H7 (cell line): ENCODE results near the gene FGF14. TPM values are rescaled to one million over a fixed set of nuclear protein-coding genes. Genes with fewer than 3 reads are reported as not detected.
A peak's percentile ranks its signal among the peaks of the same experiment; 100 is the strongest.

Experiments used
- DNase-seq: peaks from one replicate; pipeline ENCODE4 v3.0.0; 2012
- H3K27me3 ChIP-seq: 2 replicates; pipeline ENCODE4 v1.6.0; 2011; ENCODE audit warnings: mild to moderate bottlenecking, low read length; ENCODE audit not compliant: control insufficient read depth, insufficient read depth
- H3K36me3 ChIP-seq: replicated peaks from 2 replicates; pipeline ENCODE4 v1.5.1; 2011; ENCODE audit warnings: low read length; ENCODE audit not compliant: control insufficient read depth, insufficient read depth
- H3K4me3 ChIP-seq: 2 replicates; pipeline ENCODE4 v1.5.1; 2011; ENCODE audit warnings: low read depth, mild to moderate bottlenecking, control low read depth, low read length, moderate library complexity; ENCODE audit not compliant: insufficient read depth
- total RNA-seq: library from RNA; depleted of rRNA; stranded (reverse); fragments of >200 nt; shearing (Covaris generic); gene quantifications from 2 replicates; pipeline ENCODE4 v1.2.3, GENCODE V29; 2014

The FGF14 gene
- total RNA-seq, 1 experiment from 2014 or later = 0.73 TPM

- no peak for DNase-seq
- H3K27me3 ChIP-seq = no peaks in the 10 kb centered on the region
- no peaks in the 10 kb centered on the region for H3K36me3 ChIP-seq
- no peak overlapping the region for H3K4me3 ChIP-seq
Measured at GRCh38 chr13:102000764-102001163, 401.1 kb downstream of the FGF14 start.

- DNase-seq = no peak
- no peaks in the 10 kb centered on the region for H3K36me3 ChIP-seq
Measured at GRCh38 chr13:101998129-101998528, 403.7 kb downstream of the FGF14 start.

GRCh38 chr13:101996954-101997353 lies 404.9 kb downstream of the FGF14 start:
- Histone ChIP-seq H3K36me3 (no peaks in the 10 kb centered on the region), H3K4me3 (no peak overlapping the region), H3K27me3 (no peaks in the 10 kb centered on the region)
- DNase-seq = no peak

More at GRCh38 chr13:101998129-101998528, 403.7 kb downstream of the FGF14 start:
- Histone ChIP-seq H3K4me3 (no peak overlapping the region), H3K27me3 (no peaks in the 10 kb centered on the region)

- H3K4me3 ChIP-seq = no peak overlapping the region
- DNase-seq = no peak
- H3K36me3 ChIP-seq = no peaks in the 10 kb centered on the region
- H3K27me3 ChIP-seq = no peaks in the 10 kb centered on the region
Measured at GRCh38 chr13:101989798-101990350, 412.0 kb downstream of the FGF14 start.

GRCh38 chr13:101988140-101988539 lies 413.7 kb downstream of the FGF14 start:
- H3K4me3 ChIP-seq = no peak overlapping the region
- H3K36me3 ChIP-seq = no peaks in the 10 kb centered on the region
- H3K27me3 ChIP-seq = no peaks in the 10 kb centered on the region
- DNase-seq = no peak

GRCh38 chr13:101986316-101986715 lies 415.5 kb downstream of the FGF14 start:
- Histone ChIP-seq H3K27me3 (no peaks in the 10 kb centered on the region), H3K36me3 (no peaks in the 10 kb centered on the region), H3K4me3 (no peak overlapping the region)
- no peak for DNase-seq

- no peaks in the 10 kb centered on the region for H3K27me3 ChIP-seq
- H3K4me3 ChIP-seq = no peak overlapping the region
- DNase-seq = no peak
- H3K36me3 ChIP-seq = no peaks in the 10 kb centered on the region
Measured at GRCh38 chr13:101985321-101985720, 416.5 kb downstream of the FGF14 start.

- no peaks in the 10 kb centered on the region for H3K36me3 ChIP-seq
- no peak for DNase-seq
- no peaks in the 10 kb centered on the region for H3K27me3 ChIP-seq
Measured at GRCh38 chr13:101982903-101983302, 418.9 kb downstream of the FGF14 start.

GRCh38 chr13:101979825-101980224 lies 422.0 kb downstream of the FGF14 start:
- DNase-seq = no peak
- H3K36me3 ChIP-seq = no peaks in the 10 kb centered on the region
- no peak overlapping the region for H3K4me3 ChIP-seq
- no peaks in the 10 kb centered on the region for H3K27me3 ChIP-seq

More at GRCh38 chr13:101982903-101983302, 418.9 kb downstream of the FGF14 start:
- no peak overlapping the region for H3K4me3 ChIP-seq

- Histone ChIP-seq H3K36me3 (no peaks in the 10 kb centered on the region), H3K4me3 (no peak overlapping the region), H3K27me3 (no peaks in the 10 kb centered on the region)
- DNase-seq = no peak
Measured at GRCh38 chr13:101978552-101979315, 423.1 kb downstream of the FGF14 start.

GRCh38 chr13:101977475-101977874 lies 424.4 kb downstream of the FGF14 start:
- DNase-seq = no peak
- H3K27me3 ChIP-seq = no peaks in the 10 kb centered on the region
- H3K4me3 ChIP-seq = no peak overlapping the region
- no peaks in the 10 kb centered on the region for H3K36me3 ChIP-seq

- Histone ChIP-seq H3K4me3 (no peak overlapping the region), H3K36me3 (no peaks in the 10 kb centered on the region), H3K27me3 (no peaks in the 10 kb centered on the region)
- no peak for DNase-seq
Measured at GRCh38 chr13:101972191-101972590, 429.7 kb downstream of the FGF14 start.

- Histone ChIP-seq H3K36me3 (no peaks in the 10 kb centered on the region), H3K27me3 (no peaks in the 10 kb centered on the region), H3K4me3 (no peak overlapping the region)
- DNase-seq = peak; percentile 5
Measured at GRCh38 chr13:101970341-101970740, 431.5 kb downstream of the FGF14 start.

GRCh38 chr13:101967781-101968180 lies 434.1 kb downstream of the FGF14 start:
- Histone ChIP-seq H3K27me3 (no peaks in the 10 kb centered on the region), H3K4me3 (no peak overlapping the region), H3K36me3 (no peaks in the 10 kb centered on the region)
- DNase-seq = no peak

- Histone ChIP-seq H3K27me3 (no peaks in the 10 kb centered on the region), H3K36me3 (no peaks in the 10 kb centered on the region), H3K4me3 (no peak overlapping the region)
- no peak for DNase-seq
Measured at GRCh38 chr13:101967216-101967615, 434.6 kb downstream of the FGF14 start.
